GM18867 (cell line): ENCODE data around the gene KRTAP6-3.

ENCODE experiments used
- ATAC-seq: cut with Tn5 transposase; IDR thresholded peaks from one replicate; pipeline ENCODE4 v1.9.1; 2021; ENCODE audit warnings: mild to moderate bottlenecking, moderate library complexity; ENCODE audit not compliant: unreplicated experiment

The KRTAP6-3 gene

DNA sequence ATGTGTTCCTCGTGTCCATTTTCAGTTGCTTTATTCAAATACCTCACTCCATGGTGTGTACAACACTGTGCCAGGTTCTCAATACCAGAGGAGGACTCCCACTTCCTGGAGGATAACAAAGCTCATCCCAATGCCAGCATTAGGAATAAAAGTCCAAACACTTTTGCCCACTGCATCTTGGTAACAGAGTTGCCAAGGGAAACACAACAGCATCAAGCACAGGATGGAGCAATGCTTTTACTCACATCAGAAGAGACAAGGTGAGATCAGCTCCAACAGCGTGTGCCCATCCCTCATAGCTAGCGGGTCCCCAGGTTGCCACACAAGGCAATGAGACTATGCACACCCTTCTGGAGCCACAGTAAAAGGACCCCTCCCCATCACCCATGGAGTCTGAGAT lies 31.1 kb downstream of the KRTAP6-3 start:
- ATAC-seq: no peak

GRCh38 chr21:30625449-30626165 lies 33.4 kb downstream of the KRTAP6-3 start:
- no peak for ATAC-seq

- ATAC-seq: no peak
Observed at GRCh38 chr21:30628109-30628508, 35.9 kb downstream of the KRTAP6-3 start.

- no peak for ATAC-seq
Observed at GRCh38 chr21:30629200-30629599, 37.0 kb downstream of the KRTAP6-3 start.

DNA sequence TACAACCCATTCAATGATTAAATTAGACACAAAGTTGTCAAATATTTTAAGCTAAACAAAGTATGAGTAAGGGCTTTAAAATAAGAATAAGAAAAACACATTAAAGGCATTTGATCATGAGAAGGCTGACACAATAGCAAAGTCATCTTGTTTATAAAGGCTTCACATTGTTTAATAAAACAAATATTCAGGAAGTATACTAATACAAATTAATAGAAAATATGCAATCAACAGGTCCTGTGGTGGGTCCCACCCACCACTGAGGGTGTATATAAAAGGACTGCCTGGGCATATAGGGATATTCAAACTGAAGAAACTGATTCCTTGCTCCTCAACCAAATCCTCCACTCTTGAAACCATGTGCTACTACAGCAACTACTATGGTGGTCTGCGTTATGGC lies 42.7 kb downstream of the KRTAP6-3 start, which contains the start of gene KRTAP20-2:
KRTAP20-2 (plus strand) TSS at position 301 of the 400 bp plus-strand sequence; CDS start at position 359, 58 bp downstream.
- ATAC-seq: no peak

GRCh38 chr21:30638686-30639085 lies 46.4 kb downstream of the KRTAP6-3 start:
- ATAC-seq: no peak

- no peak for ATAC-seq
Observed at GRCh38 chr21:30642564-30642963, 50.3 kb downstream of the KRTAP6-3 start, which contains the start of gene KRTAP20-3. KRTAP20-3 (plus strand) TSS chr21:30642864.
